GM23338 (cell line): ENCODE results near the gene SYNDIG1. TPM values are rescaled to one million over a fixed set of nuclear protein-coding genes. Genes with fewer than 3 reads are reported as not detected.
A peak's percentile ranks its signal among the peaks of the same experiment; 100 is the strongest.

Experiments
- ATAC-seq: fragments of 200-7000 bp; cut with Tn5 transposase; 3 replicates; pipeline ENCODE4 v1.9.1; 2020
- DNase-seq: peaks from one replicate; pipeline ENCODE4 v3.0.0-alpha.2; 2015; ENCODE audit warnings: low spot score
- H2AFZ ChIP-seq: fragments of 200-600 bp; sonication (generic); 2 replicates; pipeline ENCODE4 v1.8.0; 2016; ENCODE audit warnings: antibody characterized with exemption, mild to moderate bottlenecking, moderate library complexity
- H3F3A ChIP-seq: fragments of 200-600 bp; sonication (generic); replicated peaks from 2 replicates; pipeline ENCODE4 v1.8.0; 2017; ENCODE audit warnings: antibody characterized with exemption, mixed run types, low read depth
- H3K27ac ChIP-seq: fragments of 200-600 bp; sonication (generic); 2 replicates; pipeline ENCODE4 v1.6.1; 2016; ENCODE audit warnings: low read depth
- H3K27me3 ChIP-seq: fragments of 200-600 bp; sonication (generic); 2 replicates; pipeline ENCODE4 v1.8.0; 2016; ENCODE audit warnings: mild to moderate bottlenecking, mixed run types, moderate library complexity; ENCODE audit not compliant: insufficient read depth
- H3K36me3 ChIP-seq: fragments of 200-600 bp; sonication (generic); 2 replicates; pipeline ENCODE4 v1.8.0; 2016; ENCODE audit warnings: mild to moderate bottlenecking; ENCODE audit not compliant: insufficient read depth
- H3K4me1 ChIP-seq: fragments of 200-600 bp; sonication (generic); 2 replicates; pipeline ENCODE4 v1.8.0; 2016; ENCODE audit warnings: mild to moderate bottlenecking, moderate library complexity; ENCODE audit not compliant: insufficient read depth
- H3K4me2 ChIP-seq: fragments of 200-600 bp; sonication (generic); 2 replicates; pipeline ENCODE4 v1.7.1; 2017; ENCODE audit warnings: mixed run types
- H3K4me3 ChIP-seq: fragments of 200-600 bp; sonication (generic); 2 replicates; pipeline ENCODE4 v1.6.1; 2016; ENCODE audit warnings: mixed run types
- H3K79me2 ChIP-seq: fragments of 200-600 bp; sonication (generic); replicated peaks from 2 replicates; pipeline ENCODE4 v1.8.0; 2017; ENCODE audit warnings: mild to moderate bottlenecking; ENCODE audit not compliant: insufficient read depth
- H3K9me2 ChIP-seq: fragments of 200-600 bp; sonication (generic); 2 replicates; pipeline ENCODE4 v1.8.0; 2017; ENCODE audit not compliant: insufficient read depth
- H4K20me1 ChIP-seq: fragments of 200-600 bp; sonication (generic); replicated peaks from 2 replicates; pipeline ENCODE4 v1.8.0; 2017; ENCODE audit warnings: mild to moderate bottlenecking; ENCODE audit not compliant: insufficient read depth
- H3K27ac Mint-ChIP-seq: 2 replicates; pipeline ENCODE4 v1.8.0; 2020; ENCODE audit warnings: inconsistent platforms, mild to moderate bottlenecking, moderate library complexity, mixed read lengths
- H3K27me3 Mint-ChIP-seq: 3 replicates; pipeline ENCODE4 v1.8.0; 2022; ENCODE audit warnings: low read depth, mild to moderate bottlenecking, moderate library complexity, mixed read lengths, inconsistent platforms; ENCODE audit not compliant: insufficient read depth, poor library complexity
- H3K36me3 Mint-ChIP-seq: 3 replicates; pipeline ENCODE4 v1.8.0; 2021; ENCODE audit warnings: low read depth, mild to moderate bottlenecking, inconsistent platforms, moderate library complexity, mixed read lengths
- H3K4me1 Mint-ChIP-seq: 3 replicates; pipeline ENCODE4 v1.8.0; 2020; ENCODE audit warnings: mild to moderate bottlenecking, inconsistent platforms, mixed read lengths
- H3K4me3 Mint-ChIP-seq: 3 replicates; pipeline ENCODE4 v1.8.0; 2021; ENCODE audit warnings: moderate library complexity, mild to moderate bottlenecking, inconsistent platforms, mixed read lengths
- H3K9me3 Mint-ChIP-seq: 3 replicates; pipeline ENCODE4 v1.8.0; 2020; ENCODE audit warnings: moderate library complexity, mild to moderate bottlenecking, inconsistent platforms, mixed read lengths
- ETS1 ChIP-seq: IDR thresholded peaks from 2 replicates; pipeline ENCODE4 v1.6.1; 2016; ENCODE audit warnings: antibody characterized with exemption
- EZH2 ChIP-seq: fragments of 200-600 bp; sonication (generic); IDR thresholded peaks from one replicate; pipeline ENCODE4 v1.8.0; 2017; ENCODE audit warnings: antibody characterized with exemption, mild to moderate bottlenecking, low read depth; ENCODE audit not compliant: unreplicated experiment
- EZH2phosphoT487 ChIP-seq: fragments of 200-600 bp; sonication (generic); IDR thresholded peaks from one replicate; pipeline ENCODE4 v1.8.1; 2018; ENCODE audit warnings: antibody characterized with exemption; ENCODE audit not compliant: unreplicated experiment
- JUNB ChIP-seq: IDR thresholded peaks from one replicate; pipeline ENCODE4 v1.6.1; 2016; ENCODE audit warnings: antibody characterized with exemption; ENCODE audit not compliant: unreplicated experiment
- NANOG ChIP-seq: IDR thresholded peaks from 2 replicates; pipeline ENCODE4 v1.6.1; 2016; ENCODE audit warnings: antibody characterized with exemption, borderline replicate concordance
- REST ChIP-seq: IDR thresholded peaks from one replicate; pipeline ENCODE4 v1.6.1; 2018; ENCODE audit warnings: antibody characterized with exemption; ENCODE audit not compliant: unreplicated experiment
- ZNF462 ChIP-seq: fragments of 250-450 bp; sonication (Bioruptor Pico); IDR thresholded peaks from 2 replicates; pipeline ENCODE4 v1.5.0; 2020; ENCODE audit warnings: mild to moderate bottlenecking, moderate library complexity
- polyA plus RNA-seq: library from polyadenylated mRNA; unstranded; fragments of >200 nt; fragmentation: Nextera tagmentation; extraction: Ambion mirVana; gene quantifications from 2 replicates; pipeline ENCODE4 v1.2.1, GENCODE V29; 2016
- total RNA-seq: library from RNA; depleted of rRNA; stranded (reverse); fragments of >200 nt; shearing (Covaris generic); gene quantifications from 2 replicates; pipeline ENCODE4 v1.2.3, GENCODE V29; 2014

Gene SYNDIG1
- total and polyA plus RNA-seq, 2 experiments from 2014 or later: 2.8 to 4.8 TPM

GRCh38 chr20:24491041-24491756, 21.8 kb downstream of the SYNDIG1 start:
- Histone ChIP-seq H3K4me1 (peaks cover 11% of the 10 kb centered on the region), H2AFZ (no peak overlapping the region), H3K9me2 (no peaks in the 10 kb centered on the region), H4K20me1 (no peaks in the 10 kb centered on the region), H3K27me3 (no peaks in the 10 kb centered on the region), H3K27ac (no peak overlapping the region), H3K4me2 (peak overlapping the region; percentile 64; the same call in 1 of the 2 replicates), H3K36me3 (no peaks in the 10 kb centered on the region), H3K79me2 (no peaks in the 10 kb centered on the region), H3K4me3 (no peak overlapping the region), H3F3A (no peaks in the 10 kb centered on the region)
- DNase-seq (no peak), ATAC-seq (no peak)
- Mint-ChIP-seq H3K36me3 (peaks cover 8% of the 10 kb centered on the region; the same call in 2 of the 3 replicates), H3K4me1 (peaks cover 33% of the 10 kb centered on the region), H3K27ac (peak overlapping the region; percentile 19; the same call in 1 of the 2 replicates), H3K9me3 (no peaks in the 10 kb centered on the region; the same call in 2 of the 3 replicates), H3K4me3 (no peak overlapping the region), H3K27me3 (peaks cover 15% of the 10 kb centered on the region)
- no peak for TF ChIP-seq JUNB
- TF ChIP-seq ETS1: no peak
- no peak for TF ChIP-seq EZH2
- TF ChIP-seq EZH2phosphoT487: no peak
- TF ChIP-seq REST: no peak
- TF ChIP-seq NANOG: no peak
- TF ChIP-seq ZNF462 (CRISPR knock-in tag): no peak
